Psoas muscle (tissue), 8 donors: ENCODE data around the gene NEURL3. TPM values are rescaled to one million over a fixed set of nuclear protein-coding genes. Genes with fewer than 3 reads are reported as not detected.
"Not testable (repeated sequence)": the region's sequence is repeated elsewhere in the genome, so short reads cannot be mapped to it uniquely, and the experiment has no call there.

Experiments used
- ATAC-seq, 4 donors: fragments of 200-7000 bp; cut with Tn5 transposase; one replicate each; pipeline ENCODE4 v1.9.1; 2020; ENCODE audit warnings: moderate library complexity in 3 of 4, mild to moderate bottlenecking in 2 of 4
- DNase-seq, 2 donors: peaks; one replicate each; pipeline ENCODE4 v3.0.0-alpha.2; 2020
- H3K27ac ChIP-seq: fragments of 200-600 bp; one replicate; pipeline ENCODE4 v1.8.0; 2022
- H3K27me3 ChIP-seq, 3 donors: fragments of 200-600 bp in 1 of 3; one replicate each; pipeline versions ENCODE4 v1.6.1 to v1.8.0; 2013 to 2022; ENCODE audit warnings: low read length in 2 of 3, mild to moderate bottlenecking in 2 of 3, moderate library complexity in 1 of 3; ENCODE audit not compliant: insufficient read depth in 3 of 3
- H3K36me3 ChIP-seq, 2 donors: fragments of 200-600 bp in 1 of 2; one replicate each; pipeline versions ENCODE4 v1.6.1 to v1.8.0; 2013 to 2022; ENCODE audit warnings: low read depth in 1 of 2, mild to moderate bottlenecking in 1 of 2, moderate library complexity in 1 of 2; ENCODE audit not compliant: insufficient read depth in 1 of 2
- H3K4me1 ChIP-seq: fragments of 200-600 bp; one replicate; pipeline ENCODE4 v1.8.0; 2022
- H3K4me3 ChIP-seq: fragments of 200-600 bp; one replicate; pipeline ENCODE4 v1.8.0; 2022; ENCODE audit warnings: mild to moderate bottlenecking
- H3K9me3 ChIP-seq: fragments of 200-600 bp; one replicate; pipeline ENCODE4 v1.8.0; 2022
- WGBS, 3 donors: extraction: QIAGEN DNeasy Blood & Tissue Kit; methylation state at CpG; one replicate each; pipeline versions ENCODE4 v1.1.6 to v1.1.7; 2013; 5-methylcytosine and 5-hydroxymethylcytosine counted together
- intact Hi-C, 2 donors: fragments of 100-400 bp; cut with DNase I; formaldehyde crosslinking; loops; one replicate each; pipeline versions ENCODE4 v1.11.0 to v1.14.2; 2022
- polyA plus RNA-seq, 3 donors: library from polyadenylated mRNA; stranded (reverse); fragments of 200-250 nt; gene quantifications; one replicate each; pipeline ENCODE4 v1.2.3, GENCODE V29; 2013
- total RNA-seq, 4 donors: library from RNA; stranded (reverse); fragmentation: NEBNext Ultra II Directional in 2 of 4; extraction: Animal tissue kit (Norgen Biotek cat#: 25700) in 2 of 4; gene quantifications; one replicate each; pipeline versions ENCODE4 v1.2.1 to v1.2.4, GENCODE V29; 2021 to 2023
- TF ChIP-seq, protein P1 (sequence below): fragments of 200-600 bp; IDR thresholded peaks from one replicate; pipeline ENCODE4 v1.8.0; 2022; ENCODE audit warnings: antibody characterized with exemption
- donor health status: healthy with polysubstance abuse.
- donor health status: DM: no; HTN: no; CAD: no; lungs with moderate emphysema.
- donor health status: Bipolar disorder and iron deficiency.
- donor health status: healthy.
- donor health status: DM: yes; HTN: yes; CAD: no.
- donor health status: DM: no; HTN: no; CAD: no.
- donor health status: DM: no; HTN: no; CAD: no.
- donor health status: DM: yes; HTN: yes; CAD: no.

The NEURL3 gene
- total and polyA plus RNA-seq, 7 donors: 0.09 to 0.59 (median 0.09) TPM; not detected in 4

DNA sequence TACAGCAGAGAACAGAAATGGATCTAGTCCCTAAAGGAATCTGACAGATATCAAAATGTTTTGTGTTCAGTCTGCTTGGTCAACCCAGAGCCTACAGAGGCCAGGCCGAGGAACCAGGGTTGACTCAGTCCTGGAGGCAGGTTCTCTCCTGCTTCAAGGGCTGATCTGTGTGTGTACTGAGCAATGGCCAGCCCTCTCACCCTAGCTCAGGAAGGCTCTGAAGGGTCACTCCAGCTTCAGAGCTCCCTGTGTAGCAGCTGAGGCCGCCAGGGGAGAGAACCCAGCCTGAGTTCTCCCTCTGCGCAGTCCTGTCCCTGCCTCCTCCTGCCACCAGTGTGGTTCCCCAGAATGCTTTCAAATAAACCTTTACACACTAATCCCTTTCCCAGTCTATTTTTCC is 41.1 kb downstream of the NEURL3 start:
- H3K36me3 ChIP-seq: no peaks in the 10 kb centered on the region
- no peak overlapping the region for H3K4me3 ChIP-seq
- DNase-seq (no peak), ATAC-seq (no peak)
- H3K4me1 ChIP-seq: no peaks in the 10 kb centered on the region
- no peaks in the 10 kb centered on the region for H3K27me3 ChIP-seq
- 87 to 93% (median 91%) methylated on average over 3 of the region's 3 CpGs for WGBS, 3 donors
- peaks cover 4% of the 10 kb centered on the region for H3K9me3 ChIP-seq
- intact Hi-C loops: no loop called here
- TF ChIP-seq, protein P1, sequence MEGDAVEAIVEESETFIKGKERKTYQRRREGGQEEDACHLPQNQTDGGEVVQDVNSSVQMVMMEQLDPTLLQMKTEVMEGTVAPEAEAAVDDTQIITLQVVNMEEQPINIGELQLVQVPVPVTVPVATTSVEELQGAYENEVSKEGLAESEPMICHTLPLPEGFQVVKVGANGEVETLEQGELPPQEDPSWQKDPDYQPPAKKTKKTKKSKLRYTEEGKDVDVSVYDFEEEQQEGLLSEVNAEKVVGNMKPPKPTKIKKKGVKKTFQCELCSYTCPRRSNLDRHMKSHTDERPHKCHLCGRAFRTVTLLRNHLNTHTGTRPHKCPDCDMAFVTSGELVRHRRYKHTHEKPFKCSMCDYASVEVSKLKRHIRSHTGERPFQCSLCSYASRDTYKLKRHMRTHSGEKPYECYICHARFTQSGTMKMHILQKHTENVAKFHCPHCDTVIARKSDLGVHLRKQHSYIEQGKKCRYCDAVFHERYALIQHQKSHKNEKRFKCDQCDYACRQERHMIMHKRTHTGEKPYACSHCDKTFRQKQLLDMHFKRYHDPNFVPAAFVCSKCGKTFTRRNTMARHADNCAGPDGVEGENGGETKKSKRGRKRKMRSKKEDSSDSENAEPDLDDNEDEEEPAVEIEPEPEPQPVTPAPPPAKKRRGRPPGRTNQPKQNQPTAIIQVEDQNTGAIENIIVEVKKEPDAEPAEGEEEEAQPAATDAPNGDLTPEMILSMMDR: no peak
- no peak overlapping the region for H3K27ac ChIP-seq

DNA sequence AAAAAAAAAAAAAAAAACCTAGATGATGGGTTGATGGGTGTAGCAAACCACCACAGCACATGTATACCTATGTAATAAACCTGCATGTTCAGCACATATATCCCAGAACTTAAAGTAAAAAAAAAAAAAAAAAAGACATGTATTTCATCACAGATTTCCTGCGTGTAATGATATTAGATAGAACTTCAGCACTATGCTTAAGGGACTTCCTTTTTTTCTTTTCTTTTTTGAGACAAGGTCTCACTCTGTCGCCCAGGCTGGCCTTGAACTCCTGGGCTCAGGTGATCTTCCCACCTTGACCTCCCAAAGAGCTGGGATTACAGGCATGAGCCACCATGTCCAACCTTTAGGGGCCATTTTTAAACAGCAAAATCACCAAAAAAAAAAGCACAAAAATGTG is 42.0 kb downstream of the NEURL3 start:
- peaks cover 5% of the 10 kb centered on the region for H3K9me3 ChIP-seq
- intact Hi-C loops: no loop called here
- DNase-seq (no peak), ATAC-seq (no peak)
- H3K4me3 ChIP-seq: no peak overlapping the region
- 75 to 87% (median 78%) methylated on average over 2 of the region's 2 CpGs for WGBS, 3 donors
- H3K36me3 ChIP-seq: no peaks in the 10 kb centered on the region
- H3K4me1 ChIP-seq: no peaks in the 10 kb centered on the region
- H3K27ac ChIP-seq: no peak overlapping the region
- no peaks in the 10 kb centered on the region for H3K27me3 ChIP-seq
- TF ChIP-seq, protein P1: no peak

DNA sequence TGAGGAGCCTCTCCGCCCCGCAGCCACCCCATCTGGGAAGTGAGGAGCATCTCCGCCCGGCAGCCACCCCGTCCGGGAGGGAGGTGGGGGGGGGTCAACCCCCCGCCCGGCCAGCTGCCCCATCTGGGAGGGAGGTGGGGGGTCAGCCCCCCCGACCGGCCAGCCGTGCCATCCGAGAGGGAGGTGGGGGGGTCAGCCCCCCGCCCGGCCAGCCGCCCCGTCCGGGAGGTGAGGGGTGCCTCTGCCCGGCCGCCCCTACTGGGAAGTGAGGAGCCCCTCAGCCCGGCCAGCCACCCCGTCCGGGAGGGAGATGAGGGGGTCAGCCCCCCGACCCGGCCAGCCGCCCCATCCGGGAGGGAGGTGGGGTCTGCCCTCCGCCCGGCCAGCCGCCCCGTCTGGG is 43.5 kb downstream of the NEURL3 start:
- H3K27ac ChIP-seq, H3K4me3 ChIP-seq, H3K9me3 ChIP-seq, intact Hi-C loops, H3K4me1 ChIP-seq, H3K27me3 ChIP-seq, H3K36me3 ChIP-seq, ATAC-seq, DNase-seq: not testable (repeated sequence)
- WGBS, 3 donors: 60 to 93% methylated on average over 1 to 21 of the region's 30 CpGs; no CpG with 5 or more reads in 1 of the 3 donors

DNA sequence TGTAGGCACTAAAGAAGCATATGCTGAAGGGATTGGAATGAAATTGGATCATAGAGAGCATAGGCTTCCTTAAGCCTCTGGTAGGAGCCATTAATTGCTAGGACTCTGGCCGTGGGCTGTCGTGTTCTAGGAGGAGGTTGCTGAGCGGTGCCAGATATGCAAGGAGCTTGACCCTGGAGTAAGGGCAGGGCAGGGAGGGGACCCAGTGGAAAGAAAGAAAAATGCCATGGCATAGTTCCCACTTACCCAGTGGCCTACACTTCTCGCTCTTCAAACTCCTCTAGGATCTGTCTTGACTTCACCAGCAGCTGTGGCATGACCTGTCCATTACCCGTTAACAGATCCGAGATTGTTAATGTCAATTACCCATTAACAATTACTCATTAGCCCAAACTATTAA is 53.1 kb downstream of the NEURL3 start:
- 84 to 89% (median 89%) methylated on average over 6 of the region's 6 CpGs for WGBS, 3 donors
- TF ChIP-seq, protein P1: no peak
- intact Hi-C loops: no loop called here
- no peak overlapping the region for H3K27ac ChIP-seq
- no peaks in the 10 kb centered on the region for H3K4me1 ChIP-seq
- no peaks in the 10 kb centered on the region for H3K9me3 ChIP-seq
- no peak for ATAC-seq
- no peaks in the 10 kb centered on the region for H3K27me3 ChIP-seq
- no peak overlapping the region for H3K4me3 ChIP-seq
- DNase-seq: no peak
- no peaks in the 10 kb centered on the region for H3K36me3 ChIP-seq

DNA sequence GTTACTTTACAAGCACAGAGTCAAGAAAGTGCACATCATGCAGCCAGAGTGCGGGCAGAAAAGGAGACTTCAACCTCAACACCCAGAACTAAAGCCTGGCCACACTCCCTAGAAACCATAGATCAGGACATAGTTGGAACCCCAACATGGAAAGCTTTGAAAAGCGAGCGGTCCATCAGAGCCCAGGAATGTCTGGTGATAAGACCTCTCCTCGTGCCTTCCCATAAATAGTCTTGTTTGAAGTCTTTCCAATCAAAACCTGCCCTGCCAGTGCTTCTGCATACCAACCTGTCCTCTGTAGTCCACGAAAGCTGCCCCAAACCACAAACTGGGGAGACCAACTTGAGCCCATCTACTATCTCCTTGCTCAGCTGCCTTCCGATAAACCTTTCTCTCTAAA is 55.5 kb downstream of the NEURL3 start:
- TF ChIP-seq, protein P1: no peak
- H3K27ac ChIP-seq: no peak overlapping the region
- WGBS, 3 donors: 41 to 55% (median 48%) methylated on average over 6 of the region's 6 CpGs

More for the DNA sequence above, 55.5 kb downstream of the NEURL3 start:
- no peaks in the 10 kb centered on the region for H3K36me3 ChIP-seq
- H3K9me3 ChIP-seq: no peaks in the 10 kb centered on the region
- ATAC-seq: no peak
- no peaks in the 10 kb centered on the region for H3K27me3 ChIP-seq
- no peak overlapping the region for H3K4me3 ChIP-seq
- DNase-seq: no peak
- H3K4me1 ChIP-seq: no peaks in the 10 kb centered on the region
- intact Hi-C loops: no loop called here
